Stimulated activated CD4-positive, alpha-beta T cell treated with anti-CD3 and anti-CD28 coated beads, Interleukin-1b, Interleukin-23, amount 100 ng/mL, for 24 hours (primary cell): ENCODE measurements around the gene KCNB1.

Experiments used
- DNase-seq, 4 experiments: peaks; one replicate each; pipeline ENCODE4 v3.0.0-alpha.2; 2020; ENCODE audit warnings: low read depth in 4 of 4, low spot score in 1 of 4

KCNB1 gene

DNA sequence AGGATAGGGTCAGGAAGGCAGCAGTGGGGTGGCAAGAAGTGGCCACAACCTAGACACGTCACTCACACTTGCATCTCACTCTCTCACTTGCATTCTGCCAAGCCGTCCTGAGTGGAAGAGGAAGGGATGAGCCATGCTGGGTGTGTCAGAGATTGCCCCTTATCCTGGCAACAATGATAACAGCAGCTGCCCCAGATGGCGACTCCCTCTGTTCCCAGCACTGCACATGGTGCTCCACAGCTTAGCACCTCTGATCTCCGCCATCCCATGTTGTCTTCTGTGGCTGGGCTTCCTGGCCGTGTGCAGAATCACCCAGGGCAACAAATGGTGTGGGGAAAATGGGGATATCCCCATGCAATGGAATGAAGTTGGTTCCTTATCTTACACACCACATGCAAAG is 11.1 kb downstream of the KCNB1 start:
- no peak for DNase-seq

DNA sequence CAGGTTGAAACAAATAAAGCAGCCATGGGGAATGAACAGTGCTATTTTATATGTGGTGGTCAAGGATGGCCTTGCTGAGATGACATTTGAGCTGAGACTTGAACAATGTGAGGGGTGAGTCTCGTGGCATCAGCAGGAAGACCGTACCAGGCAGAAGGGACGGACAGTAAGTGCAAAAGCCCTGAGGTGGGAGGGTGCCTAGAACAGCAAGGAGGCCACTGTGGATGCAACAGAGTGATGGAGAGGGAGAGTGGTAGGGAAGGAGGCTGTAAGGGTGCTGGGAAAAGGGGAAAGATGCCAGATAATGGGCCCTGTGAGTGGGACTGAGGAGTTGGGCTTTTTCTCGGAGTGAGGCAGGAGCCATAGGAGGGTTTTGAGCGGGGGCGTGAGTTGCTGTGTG is 11.5 kb downstream of the KCNB1 start:
- DNase-seq: no peak

DNA sequence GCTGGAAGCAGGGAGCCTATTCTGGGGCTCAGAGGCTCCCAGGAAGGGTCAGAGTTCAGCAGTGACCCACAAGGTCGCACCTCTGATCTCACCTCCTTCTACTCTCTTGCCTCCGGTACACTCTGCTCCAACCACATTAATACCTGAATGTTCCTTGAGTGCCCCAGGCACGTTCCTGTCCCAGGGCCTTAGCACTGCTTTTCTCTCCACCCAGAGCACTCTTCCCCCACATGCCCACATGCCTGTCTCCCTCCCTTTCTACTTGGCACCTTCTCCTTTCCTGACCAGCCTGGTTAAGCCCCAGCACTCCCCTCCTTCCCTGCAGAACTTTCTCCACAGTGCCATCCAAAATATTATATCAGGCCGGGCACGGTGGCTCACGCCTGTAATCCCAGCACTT is 13.4 kb downstream of the KCNB1 start:
- DNase-seq: no peak

DNA sequence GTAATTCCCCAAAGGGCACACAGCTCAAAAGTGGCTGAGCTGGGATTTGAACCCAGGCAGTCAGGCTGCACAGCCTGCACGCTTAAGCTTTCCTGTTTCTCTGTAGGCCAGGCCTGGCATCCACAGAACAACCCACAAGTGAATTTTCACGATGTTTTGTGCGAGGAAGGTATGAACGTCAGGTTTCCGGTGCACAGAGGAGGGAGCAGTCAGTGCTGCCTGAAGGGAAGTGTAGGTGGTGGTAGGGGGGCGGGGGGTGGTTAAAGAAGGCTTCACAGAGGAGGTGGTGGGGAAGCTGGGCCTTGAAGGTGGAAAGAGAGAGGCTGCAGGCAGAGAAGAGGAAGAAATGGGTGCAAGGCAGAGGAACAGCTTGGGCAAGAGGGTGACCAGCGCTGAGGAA is 14.1 kb downstream of the KCNB1 start:
- no peak for DNase-seq

DNA sequence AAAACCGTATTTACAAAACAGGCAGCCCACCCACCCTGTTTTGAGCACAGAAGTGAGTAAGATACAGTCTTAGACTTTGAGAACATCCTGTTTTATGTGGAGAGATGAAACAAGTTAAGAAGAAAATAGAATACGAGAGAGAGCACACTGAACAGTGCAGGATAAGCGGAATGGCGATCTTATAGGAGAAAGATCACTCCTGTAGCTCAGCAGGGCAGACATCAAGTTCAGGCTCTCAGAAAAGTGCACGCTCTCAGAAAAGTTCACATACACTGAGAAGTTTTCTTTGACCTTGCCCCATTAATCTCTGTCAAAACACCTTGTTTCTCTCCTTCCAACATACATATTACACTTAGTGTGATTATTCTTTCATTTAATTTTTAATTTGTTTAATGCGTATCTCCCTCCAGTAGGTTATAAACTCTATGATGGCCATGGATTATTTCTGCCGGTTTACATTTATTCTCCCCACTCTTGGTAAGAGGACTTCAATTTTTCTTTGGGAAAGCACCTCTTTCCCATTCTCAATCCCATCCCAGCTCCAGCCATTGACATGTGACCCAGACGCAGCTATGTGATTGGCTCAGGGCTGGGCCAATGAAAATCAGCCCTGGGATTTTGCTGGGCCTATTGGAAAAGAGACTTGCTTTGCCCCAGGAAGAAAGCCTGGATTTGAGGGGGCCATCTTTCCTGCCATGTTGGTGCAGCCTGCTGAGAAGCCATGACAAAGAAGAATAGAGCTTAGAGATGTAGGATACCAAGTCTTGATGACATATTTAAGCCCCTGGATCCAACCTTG is 16.2 kb downstream of the KCNB1 start:
- DNase-seq: no peak

DNA sequence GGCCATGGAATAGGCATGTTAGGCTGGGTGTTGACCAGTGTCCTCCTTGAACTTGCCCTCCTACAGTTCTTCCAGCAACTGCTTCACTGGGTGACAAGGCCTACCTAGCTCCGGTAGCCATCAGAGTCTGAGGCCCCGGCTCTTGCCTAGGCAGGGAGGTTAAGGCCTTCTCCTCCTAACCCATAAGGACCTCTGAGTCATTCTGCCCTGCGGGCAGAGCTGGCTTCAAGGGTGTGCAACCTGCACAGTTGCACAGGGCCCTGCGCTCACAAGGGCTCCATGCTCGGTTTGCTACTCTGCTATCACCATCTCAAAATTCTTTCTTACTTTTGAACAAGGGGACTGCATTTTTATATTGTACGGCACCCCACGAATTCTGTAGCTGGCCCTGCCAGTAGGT is 17.9 kb downstream of the KCNB1 start:
- no peak for DNase-seq

DNA sequence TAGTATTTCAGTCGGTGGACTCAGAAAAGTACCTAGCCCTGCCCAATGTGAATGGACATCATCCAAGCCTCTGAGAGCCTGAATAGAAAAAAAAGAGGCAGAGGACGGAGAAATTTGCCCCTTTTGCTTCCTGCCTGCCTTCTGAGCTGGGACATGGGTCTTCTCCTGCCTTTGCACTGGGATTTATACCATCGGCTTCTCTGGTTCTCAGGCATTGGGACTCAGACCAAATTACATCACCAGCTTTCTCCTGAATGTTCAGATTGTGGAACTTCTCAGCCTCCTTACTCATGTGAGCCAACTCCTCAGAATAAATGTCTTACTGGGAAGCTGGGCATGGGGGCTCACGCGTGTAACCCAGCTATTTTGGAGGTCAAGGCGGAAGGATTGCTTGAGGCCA is 19.8 kb downstream of the KCNB1 start:
- no peak for DNase-seq

DNA sequence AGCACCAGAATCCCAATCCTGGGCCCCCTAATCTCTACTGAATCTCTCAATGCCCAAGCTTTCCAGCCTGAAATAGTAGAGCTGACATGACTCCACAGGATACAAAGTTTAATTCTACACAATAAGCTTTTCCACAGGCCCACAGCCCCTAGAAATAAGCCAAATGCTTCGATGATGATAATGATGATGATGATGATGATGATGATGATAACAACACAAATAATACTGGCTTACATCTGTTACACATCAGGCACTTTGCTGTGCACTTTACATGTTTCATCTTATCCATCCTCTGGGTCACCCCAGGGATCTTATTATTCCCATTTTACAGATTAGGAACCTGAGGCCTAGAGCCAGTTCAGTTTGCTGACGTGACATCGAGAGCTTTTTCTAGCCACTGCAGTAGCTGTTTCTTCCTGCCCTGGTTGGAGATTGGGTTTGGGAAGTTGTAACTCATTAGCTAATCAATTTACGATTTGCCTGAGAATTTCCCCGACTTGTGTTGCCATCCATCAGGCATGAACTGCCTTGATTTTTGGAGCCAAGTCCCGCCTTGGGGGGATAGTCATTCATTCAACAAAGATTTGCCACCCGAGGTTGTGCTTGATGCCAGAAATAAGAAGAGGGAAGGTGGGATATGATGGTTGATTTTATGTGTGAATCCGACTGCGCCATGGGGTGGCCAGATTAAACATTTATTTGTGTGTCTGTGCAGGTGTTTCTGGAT is 20.4 kb downstream of the KCNB1 start:
- no peak for DNase-seq

DNA sequence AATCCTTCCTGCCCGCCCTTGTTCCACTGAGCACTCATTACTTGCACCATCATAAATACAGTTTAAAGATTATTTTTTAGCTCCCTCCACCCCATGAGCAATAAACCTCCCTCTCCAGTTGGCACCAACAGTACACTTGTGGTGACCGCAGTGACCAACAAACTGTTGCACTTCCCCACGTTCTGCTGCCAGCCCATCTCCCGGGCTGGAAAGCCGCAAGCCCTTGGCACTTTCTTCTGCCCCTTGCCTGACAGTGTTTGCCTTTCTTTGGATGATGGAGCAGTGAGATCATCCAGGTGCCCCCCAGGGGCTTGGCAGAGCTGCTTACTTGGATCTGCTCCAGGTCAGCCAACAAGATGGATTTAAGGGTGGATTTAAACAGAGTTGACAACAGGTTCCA is 21.6 kb downstream of the KCNB1 start:
- no peak for DNase-seq

DNA sequence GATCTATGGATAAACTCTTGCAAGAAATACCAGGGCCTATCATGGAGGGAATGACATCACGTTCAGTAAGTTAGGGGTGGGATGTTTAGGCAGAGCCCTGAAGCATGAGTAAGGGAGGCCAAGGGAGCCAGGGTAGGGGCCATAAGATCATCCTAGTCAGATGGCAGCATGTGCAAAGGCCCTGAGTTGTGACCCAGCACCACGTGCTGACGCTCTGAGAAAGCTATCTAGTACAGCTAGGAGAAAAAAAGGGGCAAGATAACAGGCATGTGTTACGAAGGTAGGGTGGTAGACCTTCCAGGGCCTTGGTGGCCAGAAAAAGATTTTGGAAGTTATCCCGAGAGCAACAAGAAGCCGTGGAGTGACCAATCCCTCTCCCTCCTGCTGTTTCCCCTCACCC is 22.3 kb downstream of the KCNB1 start:
- no peak for DNase-seq

DNA sequence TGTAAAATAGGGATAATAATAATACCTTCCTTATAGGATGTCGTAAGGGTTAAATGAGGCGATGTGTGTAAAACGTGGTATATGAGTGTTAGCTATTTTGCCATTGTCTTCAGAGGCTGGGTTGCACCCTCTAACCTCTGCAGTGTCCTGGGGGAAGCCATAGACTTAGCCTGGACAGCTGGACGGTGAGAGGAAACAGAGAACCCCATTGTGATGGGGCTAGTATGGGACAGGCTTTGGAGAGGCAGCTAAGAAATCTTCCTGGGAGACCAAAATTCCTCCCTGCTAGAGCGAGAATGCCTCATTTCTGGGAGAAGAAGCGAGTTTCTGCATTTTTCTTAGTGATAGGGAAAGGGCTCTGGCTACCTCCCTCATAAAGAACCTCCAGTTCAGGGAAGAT is 22.8 kb downstream of the KCNB1 start:
- no peak for DNase-seq

DNA sequence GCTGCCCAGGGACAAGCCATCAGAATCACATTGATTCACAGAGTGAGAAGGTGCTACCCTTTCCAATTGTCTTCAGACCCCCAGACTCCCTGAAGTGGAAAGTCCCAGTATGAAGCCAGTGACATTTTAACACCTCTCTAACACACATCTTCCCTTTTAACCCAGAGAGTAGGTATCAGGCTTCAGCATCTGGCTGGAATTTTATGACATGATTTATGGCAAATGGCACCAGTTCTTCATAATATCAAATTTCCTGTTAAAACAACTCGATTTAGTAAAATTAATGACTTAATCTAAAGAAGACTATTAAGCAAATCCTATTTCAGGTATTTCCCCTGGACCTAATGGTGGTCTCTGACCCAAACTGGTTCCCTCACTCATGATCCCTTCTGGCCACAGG is 25.0 kb downstream of the KCNB1 start:
- no peak for DNase-seq

DNA sequence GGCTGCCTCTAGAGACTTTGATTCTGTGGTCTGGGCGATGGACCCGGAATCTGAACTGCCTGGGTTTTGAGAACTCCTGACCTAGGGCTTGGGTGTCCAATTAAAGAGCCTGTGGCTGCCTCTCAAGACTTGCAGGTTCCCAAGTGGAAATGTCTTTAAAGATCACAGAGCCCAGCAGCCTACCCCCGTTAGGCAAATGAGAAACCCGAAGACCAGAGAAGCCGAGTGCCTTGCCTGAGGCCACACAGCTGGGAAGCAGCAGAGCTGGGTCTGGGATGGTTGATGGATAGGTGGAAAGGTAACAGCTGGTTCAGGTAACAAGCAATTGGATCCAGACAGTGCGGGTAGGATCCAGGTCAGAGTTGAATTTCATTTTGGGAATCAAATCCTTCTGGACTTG is 25.8 kb downstream of the KCNB1 start:
- no peak for DNase-seq

DNA sequence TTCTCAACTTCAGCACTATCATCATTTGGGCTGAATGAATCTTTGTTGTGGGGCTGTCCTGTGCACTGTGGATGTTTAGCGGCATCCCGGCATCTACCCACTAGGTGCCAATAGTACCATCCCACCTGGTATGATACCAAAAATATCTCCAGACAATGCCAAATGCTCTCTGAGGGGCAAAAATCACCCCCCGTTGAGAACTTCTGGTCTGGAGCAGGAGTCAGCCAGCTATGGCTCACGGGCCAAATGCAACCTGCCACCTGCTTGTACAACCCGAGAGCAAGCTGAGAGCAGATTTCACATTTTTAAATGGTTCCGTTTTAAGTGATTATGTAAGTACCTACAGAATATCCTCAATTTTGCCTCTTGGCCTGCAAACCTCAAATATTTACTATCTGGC is 26.8 kb downstream of the KCNB1 start:
- no peak for DNase-seq

DNA sequence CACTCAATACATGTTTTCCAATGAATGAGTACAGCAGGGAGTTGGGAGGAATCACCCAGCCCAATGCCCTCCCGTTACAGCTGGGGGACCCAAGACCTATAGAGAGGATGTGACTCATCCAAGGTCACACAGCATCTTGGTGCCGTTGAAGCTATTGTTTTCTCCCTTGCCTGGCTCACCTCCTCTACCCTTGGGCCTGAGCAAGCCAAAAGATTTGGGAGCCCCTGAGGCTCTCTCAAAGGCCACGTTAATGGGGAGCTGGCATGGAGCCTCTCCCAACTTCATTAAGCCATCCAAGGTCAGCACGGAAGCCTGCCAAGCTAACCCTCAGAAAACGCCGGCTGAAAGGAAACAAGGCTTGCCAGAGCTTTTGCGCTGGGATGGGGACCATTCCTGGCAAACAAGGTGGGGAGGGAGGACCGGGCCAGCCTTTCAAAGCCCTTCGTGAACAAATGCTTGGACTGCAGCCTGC is 30.4 kb downstream of the KCNB1 start:
- DNase-seq: no peak

DNA sequence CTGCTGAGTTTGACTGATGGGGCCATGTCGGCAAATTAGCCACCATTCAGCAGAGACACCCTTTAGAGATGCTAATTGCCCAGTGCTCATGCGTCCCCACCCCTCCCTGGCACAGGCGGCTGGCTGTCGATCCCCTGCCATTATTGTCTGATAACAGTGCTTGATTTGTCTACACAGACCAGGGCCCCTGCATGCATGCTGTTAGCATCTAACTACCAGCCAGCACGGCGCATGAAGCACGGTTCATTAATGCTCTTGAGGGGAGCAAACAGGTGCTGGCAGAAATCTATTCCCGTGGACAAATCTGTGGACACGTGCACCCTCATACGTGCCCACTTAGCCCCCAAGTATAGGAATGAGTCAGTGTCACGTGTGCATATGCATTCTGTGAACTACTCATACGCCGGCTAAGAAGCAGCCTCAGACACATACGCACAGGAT is 32.2 kb downstream of the KCNB1 start:
- DNase-seq: no peak

DNA sequence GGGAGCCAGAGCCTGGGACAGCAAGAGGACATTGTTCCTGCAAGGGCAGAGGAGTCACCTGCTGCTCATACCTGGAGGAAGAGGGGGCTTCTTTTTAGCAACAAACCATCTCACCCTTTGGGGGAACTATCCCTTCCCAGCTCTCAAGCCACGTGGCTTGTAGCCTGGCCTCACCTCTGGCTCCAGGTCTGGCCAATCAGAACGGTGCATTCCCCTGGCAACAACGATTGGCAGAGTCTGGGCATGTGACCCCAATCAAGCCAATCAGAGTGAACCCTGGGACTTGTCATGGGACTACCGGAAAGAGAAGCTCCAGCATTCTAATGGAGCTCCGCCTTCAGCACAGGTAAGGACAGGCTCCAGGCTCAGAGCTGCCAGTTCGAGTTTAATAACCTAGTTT is 33.6 kb downstream of the KCNB1 start:
- DNase-seq: no peak

DNA sequence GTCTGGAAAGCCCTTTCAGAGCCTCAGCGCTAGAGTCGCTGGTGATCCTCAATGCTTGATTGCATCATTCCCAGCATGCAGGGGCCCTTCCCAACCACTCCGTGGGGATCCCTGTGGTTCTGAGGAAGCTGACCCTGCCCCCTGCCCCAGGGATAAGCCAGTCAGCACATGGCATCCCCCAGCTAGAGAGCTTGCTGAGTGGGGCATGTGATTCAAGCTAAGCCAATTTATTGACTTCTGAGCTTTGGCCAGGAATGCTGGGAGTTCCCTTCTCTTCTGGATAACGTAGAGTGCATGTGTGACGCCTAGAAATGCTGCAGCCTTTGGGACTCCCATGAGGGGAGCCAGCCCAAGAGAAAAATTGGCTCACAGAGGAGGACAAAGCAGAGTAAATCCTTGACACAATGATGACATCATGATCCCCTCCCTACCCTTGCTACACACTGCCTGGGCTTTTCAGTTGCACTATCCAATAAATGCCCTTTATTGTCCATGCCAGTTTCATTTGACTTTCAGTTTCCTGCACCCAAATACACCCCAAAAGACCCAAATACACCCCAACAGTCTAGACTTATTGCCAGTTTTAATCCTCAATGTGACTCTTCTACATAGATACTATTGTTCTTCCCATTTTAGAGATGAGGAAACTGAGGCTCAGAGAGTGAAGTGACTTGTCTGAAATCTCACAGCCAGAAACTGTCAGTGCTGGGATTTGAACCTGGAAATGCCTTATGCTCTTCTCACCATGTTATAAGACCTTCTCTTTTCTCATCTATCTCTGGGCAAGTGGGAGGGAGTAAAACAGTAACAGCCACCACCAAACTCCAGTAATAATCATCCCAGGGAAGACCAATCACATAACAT is 34.3 kb downstream of the KCNB1 start:
- no peak for DNase-seq

DNA sequence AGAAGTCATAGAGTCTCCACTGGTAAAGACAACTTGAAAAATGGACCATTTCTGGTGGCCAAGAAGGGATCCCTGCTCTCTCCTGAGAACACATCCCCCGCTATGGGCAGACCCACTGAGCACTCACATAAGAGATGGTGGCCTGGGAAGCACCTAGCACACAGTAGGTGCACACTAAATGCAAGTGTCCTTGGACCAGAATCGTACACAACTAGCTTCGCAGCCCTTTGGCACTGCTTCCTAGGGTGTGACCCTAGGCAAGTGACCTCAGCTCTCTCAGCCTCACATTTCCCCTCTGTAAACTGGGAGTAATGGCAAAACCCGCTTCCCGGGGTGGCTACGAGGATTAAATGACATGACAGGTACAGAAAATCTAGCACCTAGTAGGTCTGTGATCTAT is 35.1 kb downstream of the KCNB1 start:
- DNase-seq: no peak

DNA sequence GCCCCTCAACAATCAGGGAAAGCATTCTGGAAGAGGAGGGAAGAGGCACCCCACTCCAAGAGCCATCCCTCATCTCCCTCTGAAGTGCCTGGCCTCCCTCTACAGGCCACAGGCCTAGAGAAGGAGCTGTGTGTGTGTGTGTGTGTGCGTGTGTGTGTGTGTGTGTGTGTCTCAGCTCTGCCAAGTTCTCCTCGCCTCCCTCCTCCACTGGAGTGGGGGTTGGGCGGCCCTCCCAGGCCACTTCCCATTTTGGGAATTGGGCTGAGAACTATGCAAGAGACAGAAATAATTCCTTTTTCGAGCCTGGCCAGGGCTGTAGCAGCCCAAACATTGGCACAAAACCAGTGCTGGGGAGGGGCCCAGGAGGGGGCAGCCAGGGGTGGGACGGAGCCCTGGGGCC is 35.7 kb downstream of the KCNB1 start:
- DNase-seq: no peak

DNA sequence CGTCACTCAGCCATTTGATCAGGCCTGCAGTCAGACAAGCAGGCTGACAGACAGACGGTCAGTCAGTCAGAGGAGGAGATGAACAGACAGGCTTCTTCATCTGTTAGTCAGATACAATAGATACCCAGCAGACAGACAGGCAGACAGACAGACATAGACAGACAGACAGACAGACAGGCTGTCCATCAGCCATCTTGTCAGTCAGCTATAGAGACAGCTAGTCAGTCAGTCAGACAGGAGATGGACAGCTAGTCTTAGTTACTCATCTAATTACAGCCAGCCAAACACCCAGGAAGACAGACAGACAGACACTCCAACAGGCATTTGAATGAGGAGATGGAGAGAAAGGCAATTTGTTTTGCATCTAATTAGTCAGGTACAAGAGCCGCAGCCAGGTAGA is 36.4 kb downstream of the KCNB1 start:
- no peak for DNase-seq

DNA sequence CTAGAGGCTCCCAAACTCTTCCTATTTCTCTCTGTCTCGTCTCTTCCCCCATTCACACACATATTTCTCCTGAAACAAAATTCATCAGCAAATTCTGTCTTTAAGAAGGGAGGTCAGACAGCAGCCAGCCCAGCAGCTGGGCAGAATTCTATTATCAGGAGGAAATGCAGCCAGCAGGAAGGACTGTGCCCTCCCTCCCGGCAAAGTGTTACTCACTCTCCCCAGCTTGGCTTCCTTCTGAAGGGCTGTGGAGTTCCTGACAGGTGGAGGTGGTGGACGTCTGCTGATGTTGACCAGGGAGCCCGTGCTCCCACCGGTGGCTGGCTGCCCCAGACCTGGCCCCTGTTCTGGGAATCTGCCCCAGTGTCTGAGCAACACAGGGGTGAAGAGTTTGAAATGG is 37.3 kb downstream of the KCNB1 start:
- no peak for DNase-seq
